Middle frontal gyrus (tissue), 1 donor: ENCODE data around the gene HPGDS.
"Not testable (repeated sequence)": the region's sequence is repeated elsewhere in the genome, so short reads cannot be mapped to it uniquely, and the experiment has no call there.

Experiments
- DNase-seq: peaks from one replicate; pipeline ENCODE4 v3.0.0-alpha.2; 2015; ENCODE audit warnings: low spot score; ENCODE audit errors: extremely low spot score

Gene HPGDS

DNA sequence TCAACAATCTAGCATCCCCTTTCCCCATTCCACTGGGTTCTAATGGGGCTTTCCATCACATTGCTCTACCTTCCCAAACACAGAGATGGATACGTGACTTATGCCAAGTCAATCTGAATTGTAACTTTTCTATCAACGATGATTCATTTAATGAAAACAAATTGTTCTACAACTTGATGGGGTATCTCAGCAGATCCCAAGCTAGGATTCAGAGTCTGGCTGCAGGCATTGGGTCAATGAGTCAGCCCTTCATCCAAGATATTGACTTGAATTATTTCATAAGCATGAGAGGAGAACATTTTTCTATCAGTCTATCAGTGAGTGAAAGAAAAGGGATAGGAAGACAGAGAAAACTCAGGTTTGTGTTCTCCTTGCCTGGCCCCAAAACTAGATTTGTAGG, 15.0 kb upstream of the HPGDS start:
- no peak for DNase-seq

DNA sequence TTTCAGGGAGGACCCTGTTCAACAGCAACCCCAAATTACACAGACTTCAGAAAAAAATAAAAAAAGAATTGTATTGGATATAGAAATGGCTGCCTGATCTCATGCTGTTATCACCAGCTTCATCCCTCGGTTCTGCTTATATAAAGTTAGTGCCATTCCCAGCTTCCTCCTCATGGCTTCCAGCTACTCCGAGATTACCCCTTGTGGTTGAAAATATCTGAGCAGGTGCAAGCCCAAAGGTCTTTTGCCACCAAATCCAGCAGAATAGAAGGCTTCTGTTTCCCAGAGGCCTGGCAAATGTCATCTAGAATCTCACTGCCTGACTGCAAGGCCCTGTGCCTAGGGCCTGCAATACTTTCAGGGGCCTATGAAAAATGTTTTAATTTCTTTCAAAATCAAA, 13.8 kb upstream of the HPGDS start:
- DNase-seq, result no peak

DNA sequence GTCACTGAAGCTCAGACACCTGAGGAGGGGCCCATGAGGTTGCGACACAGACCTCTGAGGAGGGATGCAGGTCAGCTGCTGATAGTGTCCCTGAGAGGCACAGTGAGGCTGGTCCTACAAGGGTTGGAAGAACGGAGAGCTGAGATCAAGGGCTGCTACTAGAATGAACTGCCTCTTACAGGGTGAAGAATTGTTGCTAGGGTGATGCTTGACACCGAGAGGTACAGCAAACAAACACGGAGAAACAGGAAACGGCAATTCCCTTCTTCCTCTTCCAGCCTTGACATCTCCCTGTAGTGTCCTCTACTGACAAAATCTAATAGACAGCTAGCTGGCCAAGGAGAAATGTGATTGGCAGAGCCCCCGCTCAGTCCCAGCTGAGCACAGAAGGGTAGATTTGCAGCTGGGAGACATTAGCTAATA, 11.8 kb upstream of the HPGDS start:
- DNase-seq, result no peak

DNA sequence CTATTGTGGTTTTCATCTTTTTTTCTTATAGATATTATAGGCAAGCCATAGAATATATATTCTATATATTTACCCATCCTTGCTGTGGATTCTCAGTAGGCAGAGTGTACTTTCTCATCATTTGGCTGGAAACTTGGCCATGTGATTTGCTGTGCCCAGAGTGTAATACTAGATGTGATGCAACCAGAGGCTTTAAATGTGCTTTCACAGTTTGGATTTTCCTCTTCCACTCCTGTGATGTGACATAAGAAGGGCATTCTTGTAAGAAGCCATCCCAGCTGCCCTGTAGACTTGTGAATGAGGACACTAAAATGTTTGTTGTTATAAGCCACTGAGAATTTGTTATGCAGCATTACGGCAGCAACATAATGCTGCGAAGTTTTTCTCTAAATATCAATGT, 10.4 kb upstream of the HPGDS start:
- no peak for DNase-seq

DNA sequence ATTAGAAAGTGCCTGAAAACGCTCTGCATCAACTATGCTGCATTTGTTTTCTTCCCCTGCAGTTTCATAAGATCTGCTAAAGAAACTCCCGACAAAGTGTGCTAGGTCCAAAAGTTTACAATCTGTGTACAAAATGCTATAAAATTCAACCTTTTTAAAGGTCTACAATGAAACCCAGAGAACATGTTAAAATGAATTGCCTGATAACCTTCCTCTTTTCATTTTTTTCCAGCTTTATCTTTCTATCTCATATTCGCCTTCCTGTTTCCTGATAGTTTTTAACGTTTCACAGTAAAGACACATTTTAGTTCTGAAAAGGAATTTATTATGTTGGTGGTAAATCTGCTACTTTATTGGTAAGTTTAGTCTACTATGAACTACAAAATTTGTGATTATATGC, 9.5 kb upstream of the HPGDS start:
- DNase-seq, result no peak

DNA sequence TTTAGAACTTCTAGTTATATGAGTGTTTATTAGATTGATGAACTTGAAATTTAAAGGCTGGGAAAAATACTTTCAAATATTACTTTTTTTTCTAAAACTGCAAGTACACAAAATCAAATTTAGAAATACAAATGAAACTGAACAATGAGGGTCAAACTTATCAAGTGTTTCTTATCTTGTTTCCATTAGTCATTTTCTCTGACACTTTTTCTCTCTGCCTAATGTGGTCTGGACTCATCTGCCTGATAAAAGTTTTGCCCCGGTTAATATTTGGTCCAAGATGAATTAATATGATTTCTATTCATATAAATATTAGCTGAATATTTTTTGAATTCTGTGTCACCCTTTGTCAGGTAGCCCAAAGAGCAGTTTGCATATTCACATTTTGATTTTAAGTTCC, 8.7 kb upstream of the HPGDS start:
- no peak for DNase-seq

DNA sequence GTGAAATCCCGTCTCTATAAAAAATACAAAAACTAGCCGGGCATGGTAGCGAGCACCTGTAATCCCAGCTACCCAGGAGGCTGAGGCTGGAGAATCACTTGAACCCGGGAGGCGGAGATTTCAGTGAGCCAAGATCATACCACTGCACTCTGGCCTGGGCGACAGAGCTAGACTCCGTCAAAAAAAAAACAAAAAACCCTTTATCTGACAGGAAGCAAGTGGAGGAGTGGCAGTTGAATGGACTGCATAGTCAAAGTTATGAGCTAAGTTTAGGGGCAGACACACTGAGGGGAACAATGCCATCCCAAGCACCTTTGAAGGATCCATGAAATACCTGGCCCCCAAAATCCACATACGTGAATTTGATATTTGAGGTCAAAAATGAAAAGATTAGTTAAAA, 7.5 kb upstream of the HPGDS start:
- no peak for DNase-seq

DNA sequence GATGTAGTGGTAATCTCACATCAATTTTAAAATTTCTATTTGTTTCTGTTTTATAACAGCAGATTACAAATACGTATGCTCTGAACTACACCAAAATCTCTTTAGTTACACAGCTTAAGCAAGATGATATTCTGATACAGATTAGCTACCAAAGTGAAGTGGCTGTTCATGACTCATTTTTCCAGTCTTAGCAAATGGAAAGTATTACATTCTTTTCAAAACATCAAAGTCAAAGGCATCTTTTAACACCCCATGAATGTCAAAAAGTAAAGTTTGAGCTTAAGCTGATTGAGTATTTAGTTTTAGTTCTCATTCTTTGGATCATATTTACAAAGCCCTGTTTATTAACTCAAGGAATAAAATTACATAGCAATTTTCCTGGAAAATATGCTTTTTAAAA, 6.6 kb upstream of the HPGDS start:
- no peak for DNase-seq

DNA sequence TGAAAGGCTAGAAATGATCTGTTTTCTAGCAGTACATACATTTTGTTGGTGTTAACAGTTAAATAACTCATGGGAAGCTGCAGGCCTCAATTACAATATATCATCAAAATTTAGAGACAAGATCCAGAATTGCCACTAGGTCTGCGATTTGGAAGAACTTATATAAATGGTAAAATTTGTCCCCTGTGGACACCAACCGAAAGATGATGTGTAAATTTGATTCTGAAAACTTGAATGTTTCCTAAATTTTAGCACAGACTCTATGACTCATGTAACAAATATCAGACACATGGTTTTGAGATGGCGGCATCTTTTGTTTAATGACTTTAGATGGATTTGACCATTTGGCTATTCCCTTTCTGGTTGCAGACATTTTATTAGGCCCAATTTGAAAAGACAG, 6.0 kb upstream of the HPGDS start:
- no peak for DNase-seq

DNA sequence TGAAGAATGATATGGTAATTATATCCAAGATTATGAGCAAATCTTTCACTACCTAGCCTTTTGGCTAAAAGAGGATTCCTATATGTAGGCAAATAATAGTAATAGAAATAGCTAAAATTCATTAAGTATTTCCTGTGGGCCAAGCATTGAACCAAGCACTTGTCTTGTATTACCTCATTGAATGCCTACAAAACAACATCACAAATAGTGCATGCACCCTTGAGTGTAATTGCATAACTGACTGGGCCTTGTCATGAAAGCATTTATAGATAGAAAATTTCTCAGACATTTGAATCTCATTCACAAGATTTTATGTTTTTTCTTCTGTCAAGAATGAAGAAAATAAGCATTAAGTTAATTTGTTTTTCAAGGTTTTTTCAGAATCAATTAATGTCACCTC, 3.9 kb upstream of the HPGDS start:
- DNase-seq, result no peak

DNA sequence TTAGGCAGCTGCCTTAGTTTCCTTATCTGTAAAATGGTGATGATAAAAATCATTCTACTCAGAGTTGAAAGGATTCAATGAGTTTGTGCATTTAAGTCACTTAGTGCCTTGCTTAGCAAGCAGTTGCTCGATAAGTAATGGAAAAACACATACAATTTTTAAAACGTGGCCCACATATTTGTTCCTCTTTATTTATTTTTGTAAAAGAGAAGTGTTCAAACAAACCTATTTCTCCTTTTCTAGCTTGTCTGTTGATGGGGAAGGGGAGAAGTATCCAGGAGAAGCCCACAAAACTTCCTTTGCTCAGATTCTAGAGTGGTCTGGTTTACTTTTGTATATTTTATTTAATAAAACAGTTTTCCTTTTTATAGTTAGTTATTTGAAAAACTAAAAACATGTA, 3.3 kb upstream of the HPGDS start:
- no peak for DNase-seq

DNA sequence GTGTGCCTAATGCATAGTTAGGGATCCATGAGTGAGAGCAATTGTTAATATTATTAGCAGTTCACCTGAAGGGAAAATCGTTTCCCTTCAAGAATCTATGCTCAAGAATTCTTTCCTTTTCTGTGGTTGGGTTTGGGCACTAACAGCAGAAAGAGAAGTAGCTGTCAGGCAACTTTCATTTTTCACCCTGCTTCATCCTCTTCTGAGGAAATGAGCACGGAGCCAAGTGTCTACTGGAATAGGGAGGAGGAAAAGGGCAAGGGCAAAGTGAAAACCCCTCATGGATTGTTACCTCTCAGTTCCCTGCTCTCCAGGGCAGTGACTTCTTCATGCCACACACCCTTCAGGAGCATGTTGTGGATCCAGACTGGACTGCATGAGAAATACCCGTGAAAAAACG, 2.6 kb upstream of the HPGDS start:
- no peak for DNase-seq

DNA sequence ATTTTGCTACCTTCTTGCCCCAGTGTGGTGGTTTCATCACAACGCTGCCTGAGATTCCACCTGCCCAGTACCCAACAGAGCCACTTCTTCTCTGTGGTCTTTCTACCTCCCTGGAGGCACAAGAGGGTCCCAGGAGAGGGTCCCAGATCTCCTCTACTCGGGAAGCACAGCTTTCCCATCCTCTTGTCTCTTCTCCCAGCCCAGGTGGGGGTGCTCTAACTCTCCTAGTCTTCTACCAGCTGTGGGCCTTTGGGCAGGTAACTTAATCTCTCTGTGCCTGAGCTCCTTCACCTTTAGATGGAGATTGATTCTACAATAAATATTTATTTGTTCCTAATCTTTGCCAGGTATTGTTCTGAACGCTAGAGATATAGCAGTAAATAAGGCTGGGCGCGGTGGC, 1.8 kb upstream of the HPGDS start:
- no peak for DNase-seq

DNA sequence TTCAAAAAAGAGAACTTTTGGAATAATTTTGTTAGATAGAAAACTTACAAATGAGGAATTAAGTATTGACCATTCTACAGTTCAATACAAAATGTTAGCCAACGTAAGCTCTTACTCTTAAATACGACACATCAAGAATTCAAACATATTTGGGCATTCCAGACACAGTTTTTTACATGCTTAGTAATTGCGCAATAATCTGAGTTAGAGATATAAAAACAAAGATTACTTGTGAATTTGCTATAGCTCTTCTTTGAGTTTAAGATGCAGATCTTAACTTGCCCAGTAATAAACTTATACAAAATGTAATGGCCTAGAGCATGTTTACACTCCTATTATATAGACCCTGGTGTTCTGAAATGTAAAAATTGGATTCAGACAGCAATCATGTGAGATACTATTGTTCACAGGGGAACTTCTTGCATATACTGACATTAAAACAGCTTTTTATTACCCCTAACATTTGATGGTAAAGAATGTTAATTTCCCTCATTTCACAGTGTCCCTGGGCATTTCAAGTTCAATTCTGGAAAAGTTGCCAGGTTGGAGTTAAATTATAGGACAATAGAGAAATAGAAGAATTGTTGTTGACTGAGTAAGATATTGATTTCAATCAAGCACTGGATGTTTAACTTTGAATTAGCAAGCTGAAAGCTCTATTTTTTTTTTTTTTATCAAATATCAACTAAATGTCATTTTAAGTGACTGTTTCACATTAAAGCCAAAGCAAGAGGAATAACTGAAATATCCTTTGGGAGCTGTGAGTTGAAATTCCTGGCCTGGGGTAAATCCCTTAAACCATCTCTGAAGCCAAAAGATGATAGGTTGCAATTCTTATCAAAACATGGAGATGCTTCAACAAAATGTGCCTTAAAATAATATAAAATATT, 910 bp downstream of the HPGDS start:
- DNase-seq, result no peak

DNA sequence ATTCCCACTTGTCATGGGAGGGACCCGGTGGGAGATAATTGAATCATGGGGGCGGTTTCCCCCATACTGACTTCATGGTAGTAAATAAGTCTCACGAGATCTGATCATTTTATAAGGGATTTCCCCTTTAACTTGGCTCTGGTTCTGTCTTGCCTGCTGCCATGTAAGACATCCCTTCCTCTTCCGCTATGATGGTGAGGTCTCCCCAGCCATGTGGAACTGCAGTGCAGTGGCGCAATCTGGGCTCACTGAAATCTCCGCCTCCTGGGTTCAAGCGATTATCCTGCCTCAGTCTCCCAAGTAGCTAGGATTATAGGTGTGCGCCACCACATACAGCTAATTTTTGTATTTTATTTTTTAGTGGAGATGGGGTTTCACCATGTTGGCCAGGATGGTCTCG, 2.9 kb downstream of the HPGDS start:
- no peak for DNase-seq

DNA sequence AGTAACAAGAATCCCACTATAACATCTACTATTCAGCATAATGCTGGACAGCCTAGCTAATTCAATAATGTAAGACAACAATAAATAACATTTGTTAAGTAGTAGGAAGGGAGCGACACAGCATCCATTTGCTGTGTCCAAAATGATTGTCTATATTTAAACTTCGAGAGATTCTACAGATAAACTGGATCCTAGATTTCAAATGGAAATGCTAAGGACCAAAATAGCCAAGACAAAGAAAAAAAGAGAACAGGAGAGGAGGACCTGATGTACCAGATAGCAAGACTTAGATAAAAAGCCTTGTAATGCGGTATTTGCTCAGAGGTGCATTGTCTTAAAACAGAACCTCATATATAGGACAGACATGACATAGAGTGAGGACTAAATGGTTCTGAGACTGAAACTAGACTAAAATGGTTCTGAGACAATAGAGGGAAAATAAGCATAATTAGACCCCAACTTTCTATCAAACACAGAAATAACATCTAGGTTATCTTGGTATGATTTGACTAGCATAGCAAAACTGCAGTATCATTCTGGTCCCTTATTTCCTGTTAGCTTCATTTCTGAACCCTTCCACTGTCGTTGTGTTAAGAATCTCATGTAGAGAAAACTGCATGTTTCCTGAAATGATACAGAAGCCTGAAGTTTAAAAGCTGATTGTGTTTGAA, 3.8 kb downstream of the HPGDS start:
- DNase-seq, result no peak

DNA sequence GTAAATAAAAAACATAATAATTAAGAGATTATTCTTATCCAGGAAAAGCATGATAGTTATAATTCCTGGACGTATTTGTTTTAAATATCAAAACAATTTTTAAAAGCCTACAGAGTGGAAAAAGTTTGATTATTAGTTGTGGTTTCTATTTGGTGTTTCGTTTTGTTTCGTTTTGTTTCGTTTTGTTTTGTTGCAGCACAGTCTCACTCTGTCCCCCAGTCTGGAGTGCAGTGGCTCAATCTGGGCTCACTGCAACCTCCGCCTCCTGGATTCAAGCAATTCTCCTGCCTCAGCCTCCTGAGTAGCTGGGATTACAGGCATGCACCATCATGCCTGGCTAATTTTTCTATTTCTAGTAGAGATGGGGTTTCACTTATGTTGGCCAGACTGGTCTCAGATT, 5.8 kb downstream of the HPGDS start:
- not testable (repeated sequence) for DNase-seq

DNA sequence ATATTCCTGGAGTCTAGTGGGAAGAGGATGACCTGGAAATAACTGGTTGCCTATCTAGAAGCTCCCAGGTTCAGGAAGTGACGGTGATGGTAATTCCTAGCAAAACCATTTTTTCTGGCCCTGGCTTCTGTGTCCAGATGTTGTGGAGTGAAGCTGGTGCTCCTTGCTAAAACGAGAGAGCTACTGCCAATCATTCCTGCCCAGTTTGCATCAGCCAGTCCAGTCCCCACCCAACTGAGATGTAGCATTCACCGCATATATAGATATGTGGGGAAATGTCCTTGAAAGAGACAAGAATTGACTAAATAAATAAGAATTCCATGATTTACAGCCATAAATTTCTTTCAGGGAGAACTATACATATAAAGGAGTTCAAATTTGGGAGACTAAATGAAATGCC, 6.3 kb downstream of the HPGDS start:
- no peak for DNase-seq

DNA sequence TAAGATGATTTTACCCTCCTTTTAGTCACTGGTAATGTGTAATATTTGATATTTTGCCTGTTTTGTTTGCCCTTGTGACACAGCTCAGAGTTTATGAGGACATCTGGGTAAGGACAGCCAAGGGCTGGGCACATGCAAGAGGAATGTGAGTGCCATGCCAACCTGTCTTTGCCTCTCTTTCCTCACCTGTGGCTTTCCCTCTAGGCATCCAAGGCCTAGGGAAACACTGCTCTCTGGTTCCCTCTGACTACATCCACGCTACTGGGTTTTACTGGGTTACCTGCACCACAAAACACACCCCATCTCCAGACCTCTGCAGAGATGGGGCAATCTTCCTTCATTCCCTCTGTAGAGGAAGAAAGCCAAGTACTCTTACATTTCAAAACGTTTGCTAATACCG, 7.7 kb downstream of the HPGDS start:
- no peak for DNase-seq

DNA sequence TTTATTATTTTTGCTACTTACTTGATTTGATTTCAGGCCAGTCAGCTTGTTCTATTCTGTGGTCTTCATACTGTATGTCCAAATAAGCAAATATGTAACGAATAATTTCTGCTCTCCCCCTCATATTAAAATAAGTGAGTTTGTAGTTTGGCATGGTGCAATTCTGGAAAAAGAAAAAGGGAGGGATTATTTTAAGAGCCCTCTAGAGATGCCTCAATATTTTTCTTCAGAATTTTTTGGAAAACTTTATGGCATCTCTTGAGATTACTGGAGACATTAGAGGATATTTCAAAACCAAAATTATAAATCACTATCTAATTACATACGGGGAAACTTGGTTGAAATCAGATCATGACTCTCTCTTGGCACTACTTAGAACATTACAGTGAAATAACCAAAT, 8.2 kb downstream of the HPGDS start:
- no peak for DNase-seq

DNA sequence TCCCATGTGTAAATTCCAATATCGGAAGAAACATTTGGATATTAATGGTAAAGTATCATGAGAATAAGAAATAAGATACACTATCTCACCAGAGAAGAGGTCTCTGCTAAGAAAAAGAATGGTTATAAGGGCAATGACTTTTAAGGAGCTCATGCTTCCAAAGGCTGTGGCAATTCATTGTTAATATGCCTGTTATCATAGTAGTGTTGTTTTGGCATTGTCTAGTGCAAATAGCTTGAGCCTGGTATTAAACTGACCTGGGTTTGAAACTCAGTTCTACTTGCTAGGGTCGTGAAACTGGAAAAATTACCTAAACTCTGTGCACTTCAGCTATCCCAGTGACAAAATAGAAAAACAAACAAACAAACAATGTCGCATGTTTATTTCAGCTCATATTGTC, 8.8 kb downstream of the HPGDS start:
- DNase-seq, result no peak

DNA sequence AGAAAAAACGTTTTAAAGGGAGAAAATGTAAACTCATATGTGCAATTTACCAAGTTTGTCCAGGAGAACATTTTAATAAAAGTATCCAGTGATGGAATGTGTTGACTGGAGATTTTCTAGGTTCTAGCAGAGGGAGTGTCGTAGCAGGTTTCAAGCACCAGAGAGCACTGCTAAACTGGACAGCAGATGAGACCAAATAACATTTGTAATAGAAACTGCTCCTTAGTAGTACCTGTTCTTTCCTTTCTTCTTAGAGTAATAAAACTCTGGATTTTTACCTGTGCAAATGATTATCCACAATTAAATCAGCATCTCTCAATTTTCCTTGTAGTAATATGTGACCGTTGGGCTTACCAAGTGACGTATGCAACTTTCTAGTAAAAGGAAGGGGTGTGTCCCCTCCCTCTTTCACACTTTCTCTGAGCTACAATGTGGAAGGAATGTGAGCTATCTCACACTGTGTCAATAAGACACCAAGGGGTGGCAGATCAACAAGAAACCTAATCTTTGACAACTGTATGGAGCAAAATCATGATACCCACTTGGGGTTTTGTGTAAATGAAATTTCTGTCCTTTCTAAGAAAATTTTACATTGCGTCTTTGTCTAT, 9.5 kb downstream of the HPGDS start:
- DNase-seq, result no peak

DNA sequence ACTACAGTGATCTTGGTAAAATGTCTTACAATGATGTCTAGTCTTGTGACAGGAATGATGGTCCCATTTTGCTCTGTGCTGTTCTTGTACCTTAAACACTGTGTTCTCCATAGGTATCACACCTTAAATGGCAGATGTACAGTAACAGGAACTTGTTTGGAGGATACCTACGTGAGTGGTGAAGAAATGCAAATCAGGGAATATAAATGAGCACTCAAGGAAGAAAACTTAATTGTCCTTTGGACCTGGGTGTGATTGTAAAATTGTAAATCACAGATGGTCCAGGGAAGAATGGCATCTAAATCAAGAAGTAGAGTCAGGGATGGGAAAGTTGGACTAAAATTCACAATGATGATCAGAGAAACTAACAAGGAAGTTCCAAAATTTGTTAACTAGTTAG, 12.7 kb downstream of the HPGDS start:
- no peak for DNase-seq
